ENCODE measurements around the gene SPOCK1. TPM values are rescaled to one million over a fixed set of nuclear protein-coding genes. Genes with fewer than 3 reads are reported as not detected.

Gene SPOCK1
- total and polyA plus RNA-seq, 2 experiments from 2014 or later: 5.6 to 10.1 TPM

DNA sequence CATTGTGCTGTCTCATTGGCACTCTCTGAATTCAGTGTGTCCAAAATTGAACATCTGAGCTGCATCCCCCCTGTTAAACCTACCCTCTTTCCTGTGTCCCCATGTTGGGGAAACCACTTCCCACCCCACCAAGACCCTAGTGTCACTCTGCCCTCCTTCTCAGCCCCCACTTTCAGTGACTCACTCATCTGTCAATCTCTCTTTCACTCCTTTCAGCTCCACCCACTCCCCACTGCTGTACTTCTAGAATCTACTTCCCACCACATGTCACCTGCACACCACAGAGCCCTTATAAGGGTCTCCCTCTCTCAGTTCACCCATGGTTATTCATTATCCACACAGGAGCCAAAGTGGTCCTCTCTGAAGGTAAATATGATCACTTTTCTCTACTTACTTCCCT is 5.8 kb upstream of the SPOCK1 start:
- Histone ChIP-seq H3K9me2 (replicated peaks; ENCODE audit: insufficient read depth) (no peaks in the 10 kb centered on the region), H3K4me2 (no peak overlapping the region)

DNA sequence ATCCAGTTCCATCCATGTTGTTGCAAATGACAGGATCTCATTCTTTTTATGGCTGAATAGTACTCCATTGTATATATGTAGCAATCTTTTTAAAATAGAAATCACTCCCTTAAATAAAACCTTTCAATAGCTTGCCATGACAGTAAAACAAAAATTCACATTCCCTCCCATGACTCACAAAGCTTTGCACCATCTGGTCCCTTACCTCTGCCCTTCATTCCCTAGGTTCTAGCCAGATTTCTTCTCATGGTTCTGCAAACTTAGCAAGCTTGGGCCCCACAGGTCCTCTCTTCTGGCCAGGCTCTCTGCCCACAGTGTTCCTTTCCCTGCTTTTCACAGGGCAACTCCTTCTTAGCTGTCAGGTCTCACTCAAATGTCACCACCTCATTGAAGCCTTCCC is 4.3 kb upstream of the SPOCK1 start:
- no peaks in the 10 kb centered on the region for H3K36me3 ChIP-seq (replicated peaks; ENCODE audit: insufficient read depth, low read depth)
- H3K9me3 ChIP-seq (ENCODE audit: low read depth): no peaks in the 10 kb centered on the region
- no peaks in the 10 kb centered on the region for H3K4me1 ChIP-seq (ENCODE audit: insufficient read depth)
- TF ChIP-seq CTCF (IDR thresholded peaks at IDR 0.05; ENCODE audit: poor library complexity) (no peak), EZH2 (IDR thresholded peaks at IDR 0.05; ENCODE audit: borderline replicate concordance) (no peak), EZH2phosphoT487 (IDR thresholded peaks at IDR 0.05; ENCODE audit: low read depth, severe bottlenecking, unreplicated experiment) (no peak)
- no peak overlapping the region for H3K27ac ChIP-seq
- H3K27me3 ChIP-seq: peaks cover 25% of the 10 kb centered on the region
- DNase-seq (ENCODE audit: low spot score): no peak
- no peak overlapping the region for H2AFZ ChIP-seq
- no peaks in the 10 kb centered on the region for H3K79me2 ChIP-seq
- H3K9me2 ChIP-seq (replicated peaks; ENCODE audit: insufficient read depth): no peaks in the 10 kb centered on the region
- no peak overlapping the region for H3K4me2 ChIP-seq
- no peaks in the 10 kb centered on the region for H4K20me1 ChIP-seq (ENCODE audit: insufficient read depth, poor library complexity, severe bottlenecking)
- no peak overlapping the region for H3K4me3 ChIP-seq

More for the DNA sequence above, 5.8 kb upstream of the SPOCK1 start:
- Histone ChIP-seq H3K27me3 (peaks cover 19% of the 10 kb centered on the region), H3K27ac (no peak overlapping the region), H4K20me1 (ENCODE audit: insufficient read depth, poor library complexity, severe bottlenecking) (no peaks in the 10 kb centered on the region), H3K36me3 (replicated peaks; ENCODE audit: insufficient read depth, low read depth) (no peaks in the 10 kb centered on the region), H3K4me1 (ENCODE audit: insufficient read depth) (no peaks in the 10 kb centered on the region), H3K79me2 (no peaks in the 10 kb centered on the region), H2AFZ (no peak overlapping the region), H3K4me3 (no peak overlapping the region), H3K9me3 (ENCODE audit: low read depth) (no peaks in the 10 kb centered on the region)
- no peak for DNase-seq (ENCODE audit: low spot score)
- TF ChIP-seq EZH2phosphoT487 (IDR thresholded peaks at IDR 0.05; ENCODE audit: low read depth, severe bottlenecking, unreplicated experiment): no peak
- no peak for TF ChIP-seq EZH2 (IDR thresholded peaks at IDR 0.05; ENCODE audit: borderline replicate concordance)

GRCh38 chr5:137502632-137503031 is 3.5 kb upstream of the SPOCK1 start:
- WGBS (ENCODE audit: low lambda C conversion rate, missing lambda C conversion rate): 84% methylated on average over 8 of the region's 8 CpGs
- TF ChIP-seq CTCF (IDR thresholded peaks at IDR 0.05; ENCODE audit: poor library complexity) (no peak), EZH2phosphoT487 (IDR thresholded peaks at IDR 0.05; ENCODE audit: low read depth, severe bottlenecking, unreplicated experiment) (no peak)
- no peaks in the 10 kb centered on the region for H4K20me1 ChIP-seq (ENCODE audit: insufficient read depth, poor library complexity, severe bottlenecking)

DNA sequence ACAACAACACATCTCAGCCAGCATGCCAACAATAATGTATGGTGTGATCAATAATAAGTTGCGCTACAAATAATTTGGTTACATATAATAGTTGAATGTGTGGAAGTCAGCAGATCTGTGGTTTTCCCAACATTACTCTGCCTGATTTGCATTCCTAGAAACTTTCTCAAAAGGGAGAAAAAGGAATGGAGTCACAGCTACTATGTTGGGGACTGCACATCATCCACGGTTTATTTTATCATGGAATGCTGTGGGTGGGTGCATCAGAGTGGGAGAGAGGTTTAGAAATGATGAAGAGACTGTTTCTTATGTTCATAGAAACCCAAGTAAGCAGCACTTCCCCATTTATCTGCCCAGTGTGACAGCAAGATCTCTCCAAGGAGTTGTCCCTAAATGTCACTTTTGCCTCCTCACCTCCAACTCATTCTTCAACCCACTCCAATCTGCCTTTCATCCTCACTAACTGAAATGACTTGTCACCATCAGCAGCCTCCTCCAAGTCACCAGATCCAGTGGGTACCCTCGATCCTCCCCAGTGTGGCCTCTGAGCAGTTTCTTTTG is 2.8 kb upstream of the SPOCK1 start:
- no peaks in the 10 kb centered on the region for H3K9me2 ChIP-seq (replicated peaks; ENCODE audit: insufficient read depth)
- H3K4me1 ChIP-seq (ENCODE audit: insufficient read depth): no peaks in the 10 kb centered on the region
- TF ChIP-seq EZH2 (IDR thresholded peaks at IDR 0.05; ENCODE audit: borderline replicate concordance) (no peak), EZH2phosphoT487 (IDR thresholded peaks at IDR 0.05; ENCODE audit: low read depth, severe bottlenecking, unreplicated experiment) (no peak), CTCF (IDR thresholded peaks at IDR 0.05; ENCODE audit: poor library complexity) (no peak)
- no peak overlapping the region for H2AFZ ChIP-seq
- H3K27ac ChIP-seq: no peak overlapping the region
- no peaks in the 10 kb centered on the region for H3K79me2 ChIP-seq
- H3K9me3 ChIP-seq (ENCODE audit: low read depth): no peaks in the 10 kb centered on the region
- WGBS (ENCODE audit: low lambda C conversion rate, missing lambda C conversion rate): 80% methylated on average over 3 of the region's 3 CpGs
- H3K4me2 ChIP-seq: no peak overlapping the region
- peaks cover 39% of the 10 kb centered on the region for H3K27me3 ChIP-seq
- H3K4me3 ChIP-seq: no peak overlapping the region
- no peak for DNase-seq (ENCODE audit: low spot score)
- no peaks in the 10 kb centered on the region for H4K20me1 ChIP-seq (ENCODE audit: insufficient read depth, poor library complexity, severe bottlenecking)
- H3K36me3 ChIP-seq (replicated peaks; ENCODE audit: insufficient read depth, low read depth): no peaks in the 10 kb centered on the region

More at GRCh38 chr5:137502632-137503031, 3.5 kb upstream of the SPOCK1 start:
- H3K9me2 ChIP-seq (replicated peaks; ENCODE audit: insufficient read depth): no peaks in the 10 kb centered on the region
- H3K79me2 ChIP-seq: no peaks in the 10 kb centered on the region
- no peak overlapping the region for H3K4me3 ChIP-seq
- no peaks in the 10 kb centered on the region for H3K4me1 ChIP-seq (ENCODE audit: insufficient read depth)
- no peak overlapping the region for H3K27ac ChIP-seq
- H3K9me3 ChIP-seq (ENCODE audit: low read depth): no peaks in the 10 kb centered on the region
- H2AFZ ChIP-seq: no peak overlapping the region
- no peak for DNase-seq (ENCODE audit: low spot score)
- no peaks in the 10 kb centered on the region for H3K36me3 ChIP-seq (replicated peaks; ENCODE audit: insufficient read depth, low read depth)
- H3K27me3 ChIP-seq: peaks cover 32% of the 10 kb centered on the region
- H3K4me2 ChIP-seq: no peak overlapping the region

Data from hepatocyte (in vitro differentiated cells).